Measurements from ENCODE around the gene SAMD9L. TPM values are rescaled to one million over a fixed set of nuclear protein-coding genes. Genes with fewer than 3 reads are reported as not detected.

The SAMD9L gene
- 10 to 100 TPM; 16.4 to 27.0 TPM for total RNA-seq

DNA sequence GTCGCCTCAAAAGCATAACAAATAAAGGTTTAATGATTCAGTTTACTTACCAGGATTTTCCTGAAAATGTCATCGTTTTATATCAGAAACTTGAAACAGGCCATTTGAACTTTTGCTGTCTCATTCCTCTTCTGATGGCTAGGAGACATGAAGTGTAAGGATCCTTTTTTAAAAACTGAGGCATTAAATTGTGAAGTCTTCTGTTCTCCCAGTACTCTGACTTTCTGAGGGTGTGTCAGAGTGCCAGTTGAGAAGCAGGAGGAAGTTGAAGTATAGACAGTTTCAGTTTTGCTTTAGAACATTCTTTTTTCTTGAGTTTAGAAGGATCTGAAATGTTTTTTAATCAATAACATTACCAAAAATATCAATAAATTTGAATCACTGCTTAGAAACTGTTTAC, at the start of gene SAMD9L:
Gene SAMD9L, minus strand, starts transcription at position 242 of the 400 bp plus-strand sequence. CDS start 12,414 bp downstream, outside the sequence.
- peak; percentile 4 to 10 for DNase-seq

DNA sequence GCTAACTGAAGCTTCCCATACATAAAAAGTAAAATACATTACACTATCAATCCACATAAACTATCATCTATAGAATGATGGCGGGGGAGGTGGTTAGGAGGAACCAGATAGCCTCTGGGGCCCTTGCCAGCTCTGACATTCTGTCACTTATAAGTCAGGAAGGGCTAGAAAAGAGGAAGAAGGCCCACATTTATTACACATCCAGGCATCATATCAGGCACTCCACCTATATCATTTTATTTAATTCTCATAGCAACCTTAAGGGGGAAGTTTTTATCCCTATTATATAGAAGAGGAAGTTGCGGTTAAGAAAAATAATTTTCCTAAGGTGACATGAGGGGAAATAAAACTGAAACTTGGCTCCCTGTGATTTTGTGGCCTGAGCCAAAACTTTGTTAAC, 48.2 kb upstream of the SAMD9L start:
- Mint-ChIP-seq H3K4me3 (no peak overlapping the region), H3K27me3 (ENCODE audit: low read depth) (peaks cover 69% of the 10 kb centered on the region), H3K4me1 (ENCODE audit: low read depth) (no peaks in the 10 kb centered on the region), H3K36me3 (ENCODE audit: insufficient read depth in 2 of 2) (no peaks in the 10 kb centered on the region), H3K27ac (no peak overlapping the region), H3K9me3 (no peaks in the 10 kb centered on the region)
- no peak for ATAC-seq (replicated peaks in 1 of 2)
- no peak for DNase-seq

More for the DNA sequence above, at the start of gene SAMD9L:
- Mint-ChIP-seq H3K27me3 (ENCODE audit: low read depth) (no peaks in the 10 kb centered on the region), H3K9me3 (no peaks in the 10 kb centered on the region), H3K36me3 (ENCODE audit: insufficient read depth in 2 of 2) (peaks cover 4 to 8% of the 10 kb centered on the region in 2 donors), H3K27ac (peak within 1 kb of the TSS; percentile 100), H3K4me3 (peak within 1 kb of the TSS; percentile 85 to 97), H3K4me1 (ENCODE audit: low read depth) (peaks cover 35% of the 10 kb centered on the region)
- peak; percentile 66 to 72 for ATAC-seq (replicated peaks in 1 of 2)

DNA sequence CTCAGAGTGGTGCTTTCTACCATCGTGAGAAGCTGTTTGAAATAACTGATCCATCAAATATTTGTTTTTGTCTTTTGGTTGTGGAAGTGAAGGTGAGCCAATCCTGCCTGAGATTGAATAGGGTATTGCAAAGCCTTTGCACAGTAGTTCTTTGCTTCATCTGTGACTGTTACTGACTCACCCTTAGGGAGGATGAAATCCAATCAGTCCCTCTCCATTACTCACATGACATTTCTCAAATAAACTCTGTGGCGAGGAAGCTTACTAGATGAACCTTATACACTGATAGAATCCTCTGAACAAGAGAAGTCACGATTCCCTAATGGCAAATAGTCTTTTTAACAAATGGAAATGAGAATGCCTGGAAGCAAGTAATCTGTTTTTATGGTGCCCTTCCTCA, 46.2 kb upstream of the SAMD9L start:
- Mint-ChIP-seq H3K9me3 (no peaks in the 10 kb centered on the region), H3K27ac (no peak overlapping the region), H3K36me3 (ENCODE audit: insufficient read depth in 2 of 2) (no peaks in the 10 kb centered on the region), H3K27me3 (ENCODE audit: low read depth) (peaks cover 74% of the 10 kb centered on the region), H3K4me3 (no peak overlapping the region), H3K4me1 (ENCODE audit: low read depth) (no peaks in the 10 kb centered on the region)
- no peak for ATAC-seq (replicated peaks in 1 of 2)
- no peak for DNase-seq

DNA sequence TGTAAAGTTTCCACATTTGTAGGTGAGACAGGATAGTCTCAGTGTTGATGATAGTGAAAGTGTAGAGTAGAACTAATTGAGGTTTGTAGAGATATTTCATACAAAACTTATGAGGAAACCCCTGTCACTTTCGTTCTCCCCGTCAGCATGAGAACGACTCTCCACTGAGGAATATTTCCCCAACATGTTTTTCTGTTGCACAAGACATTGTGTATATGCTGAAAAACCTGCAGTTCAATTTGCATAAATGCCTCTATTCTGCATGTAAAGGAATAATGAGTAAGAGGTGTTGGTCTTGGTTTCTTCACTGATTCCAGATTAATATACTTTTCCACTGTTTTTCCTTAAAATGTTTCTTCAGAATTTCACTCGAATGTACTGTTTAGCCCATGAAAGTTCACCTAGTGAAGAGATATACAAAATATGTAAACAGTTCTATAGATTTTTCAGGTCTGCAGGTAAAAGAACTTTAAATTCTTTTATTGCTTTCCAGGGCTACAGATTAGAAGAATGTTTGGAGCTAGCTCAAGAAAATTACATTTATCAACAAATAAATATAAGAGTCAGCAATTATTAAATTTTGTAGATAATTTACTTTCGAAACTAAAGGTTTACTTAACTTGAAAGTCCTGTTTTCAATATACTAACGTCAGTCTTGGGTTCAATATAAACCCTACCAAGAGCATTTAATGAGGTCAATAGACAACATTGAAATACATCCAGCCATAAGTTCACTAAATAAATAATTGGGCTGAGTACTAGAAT, 40.9 kb upstream of the SAMD9L start:
- Mint-ChIP-seq H3K27me3 (ENCODE audit: low read depth) (peaks cover 73% of the 10 kb centered on the region), H3K4me1 (ENCODE audit: low read depth) (peaks cover 15% of the 10 kb centered on the region), H3K27ac (no peak overlapping the region), H3K36me3 (ENCODE audit: insufficient read depth in 2 of 2) (no peaks in the 10 kb centered on the region), H3K9me3 (no peaks in the 10 kb centered on the region), H3K4me3 (no peak overlapping the region)
- DNase-seq (no peak), ATAC-seq (replicated peaks in 1 of 2) (no peak)

DNA sequence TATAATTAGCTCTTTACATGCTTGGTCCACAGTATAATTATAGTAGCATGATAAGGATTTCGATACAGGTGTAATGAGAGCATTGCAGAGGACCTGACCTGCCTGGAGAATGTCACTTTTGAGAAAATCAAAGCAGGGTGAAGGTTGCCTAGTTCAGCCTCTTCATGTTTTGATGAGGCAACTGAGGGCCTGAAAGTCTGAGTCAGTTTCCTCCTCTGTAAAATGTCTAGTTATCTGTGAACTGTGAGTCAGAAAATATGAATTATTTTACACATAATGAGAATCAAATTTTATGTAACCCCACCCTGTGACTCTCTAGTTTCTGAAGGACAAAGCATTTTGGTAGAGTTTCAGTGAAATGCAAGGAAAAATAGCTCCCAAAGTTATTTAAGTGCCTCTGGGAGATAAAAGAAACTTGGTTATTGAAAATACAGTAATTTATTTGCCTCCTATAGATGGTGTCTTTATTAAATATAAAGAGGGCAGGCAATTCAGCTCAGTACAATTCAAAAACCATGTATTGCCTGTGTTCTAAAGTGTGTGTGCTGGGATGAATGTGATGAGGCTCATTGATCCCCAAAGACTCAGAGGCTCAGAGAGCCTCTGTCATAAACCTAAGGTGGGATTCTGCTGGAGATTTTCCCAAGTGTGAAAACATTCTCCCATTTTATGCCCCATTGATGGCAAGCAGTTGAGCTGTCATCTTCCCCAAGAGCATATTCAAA, 37.3 kb upstream of the SAMD9L start:
- Mint-ChIP-seq H3K27ac (peak overlapping the region; percentile 6), H3K4me3 (peak overlapping the region in 1 of 2 donors; percentile 40), H3K27me3 (ENCODE audit: low read depth) (peaks cover 72% of the 10 kb centered on the region), H3K4me1 (ENCODE audit: low read depth) (peaks cover 15% of the 10 kb centered on the region), H3K36me3 (ENCODE audit: insufficient read depth in 2 of 2) (no peaks in the 10 kb centered on the region), H3K9me3 (no peaks in the 10 kb centered on the region)
- ATAC-seq (replicated peaks in 1 of 2) (peak; percentile 97 to 98), DNase-seq (peak; percentile 17 to 34)

DNA sequence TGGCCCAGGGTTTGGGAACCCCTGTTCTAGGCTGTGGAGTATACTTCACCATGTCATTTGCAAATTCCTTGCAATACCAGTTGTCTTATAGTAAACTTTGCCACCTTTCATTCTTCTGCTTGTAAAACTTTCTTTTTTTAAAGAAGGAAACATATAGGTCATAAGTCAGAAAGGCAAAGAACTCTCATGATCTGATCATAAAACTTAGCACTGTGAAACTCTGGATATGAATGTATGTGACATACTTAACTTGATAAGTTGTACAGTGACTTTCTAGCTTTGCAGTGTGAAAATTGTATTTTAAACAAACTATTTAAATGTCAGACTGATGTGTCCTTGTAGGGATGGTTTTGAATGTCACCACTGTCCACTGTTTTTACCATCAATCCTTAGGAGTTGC, 31.0 kb upstream of the SAMD9L start:
- H3K27me3 Mint-ChIP-seq (ENCODE audit: low read depth): peaks cover 60% of the 10 kb centered on the region
- DNase-seq (no peak), ATAC-seq (replicated peaks in 1 of 2) (peak in 1 of 2 donors; percentile 63)
- no peaks in the 10 kb centered on the region for H3K36me3 Mint-ChIP-seq (ENCODE audit: insufficient read depth in 2 of 2)
- no peaks in the 10 kb centered on the region for H3K9me3 Mint-ChIP-seq
- no peak overlapping the region for H3K4me3 Mint-ChIP-seq
- H3K27ac Mint-ChIP-seq: no peak overlapping the region
- H3K4me1 Mint-ChIP-seq (ENCODE audit: low read depth): no peaks in the 10 kb centered on the region

GRCh38 chr7:93178213-93178612, 30.0 kb upstream of the SAMD9L start:
- ATAC-seq (replicated peaks in 1 of 2) (no peak), DNase-seq (no peak)
- Mint-ChIP-seq H3K36me3 (ENCODE audit: insufficient read depth in 2 of 2) (no peaks in the 10 kb centered on the region), H3K27ac (no peak overlapping the region), H3K9me3 (no peaks in the 10 kb centered on the region), H3K4me1 (ENCODE audit: low read depth) (no peaks in the 10 kb centered on the region), H3K27me3 (ENCODE audit: low read depth) (peaks cover 51% of the 10 kb centered on the region), H3K4me3 (no peak overlapping the region)

DNA sequence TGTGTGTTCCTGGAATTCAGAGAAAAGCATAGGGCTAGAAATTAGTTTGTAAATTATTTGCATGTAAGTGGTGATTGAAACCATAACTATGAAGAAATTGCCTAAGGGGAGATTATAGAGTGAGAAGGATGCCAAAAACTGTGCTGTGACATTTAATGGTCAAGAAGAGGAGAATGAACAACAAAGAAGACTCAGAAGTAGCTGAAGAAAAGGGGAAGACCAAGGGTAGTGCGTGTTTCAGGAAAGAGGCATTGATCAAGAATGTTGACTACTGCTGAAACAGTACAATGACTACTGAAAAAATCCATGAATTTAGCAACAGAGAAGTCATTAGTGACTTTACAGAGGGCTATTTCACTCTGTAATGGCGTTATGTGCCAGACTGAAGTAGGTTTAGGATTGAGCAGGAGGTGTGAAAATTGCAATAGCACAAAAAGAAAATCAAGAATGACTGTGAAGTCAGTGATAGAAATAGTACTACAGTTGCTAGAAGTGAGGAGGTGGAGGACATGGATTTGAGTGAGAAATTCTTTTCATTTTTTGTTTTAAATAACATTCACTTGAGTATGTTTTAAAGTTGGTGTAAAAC, 28.9 kb upstream of the SAMD9L start:
- DNase-seq (no peak), ATAC-seq (replicated peaks in 1 of 2) (peak in 1 of 2 donors; percentile 44)
- no peaks in the 10 kb centered on the region for H3K4me1 Mint-ChIP-seq (ENCODE audit: low read depth)
- H3K27me3 Mint-ChIP-seq (ENCODE audit: low read depth): peaks cover 39% of the 10 kb centered on the region
- H3K9me3 Mint-ChIP-seq: no peaks in the 10 kb centered on the region
- H3K4me3 Mint-ChIP-seq: no peak overlapping the region
- no peak overlapping the region for H3K27ac Mint-ChIP-seq
- no peaks in the 10 kb centered on the region for H3K36me3 Mint-ChIP-seq (ENCODE audit: insufficient read depth in 2 of 2)

DNA sequence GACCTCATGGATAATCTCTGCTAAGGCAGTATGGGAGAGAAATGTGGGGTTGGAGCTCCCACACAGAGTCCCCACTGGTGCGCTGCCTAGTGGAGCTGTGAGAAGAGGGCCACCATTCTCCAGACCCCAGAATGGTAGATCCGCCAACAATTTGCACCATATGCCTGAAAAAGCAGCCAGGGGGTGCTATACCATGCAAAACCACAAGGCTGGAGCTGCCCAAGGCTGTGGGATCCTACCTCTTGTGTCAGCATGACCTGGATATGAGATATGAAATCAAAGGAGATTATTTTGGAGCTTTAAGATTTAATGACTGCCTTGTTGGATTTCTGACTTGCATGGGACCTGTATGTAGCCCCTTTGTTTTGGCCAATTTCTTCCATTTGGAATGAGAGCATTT, 27.0 kb upstream of the SAMD9L start:
- DNase-seq (no peak), ATAC-seq (replicated peaks in 1 of 2) (no peak)
- Mint-ChIP-seq H3K4me1 (ENCODE audit: low read depth) (no peaks in the 10 kb centered on the region), H3K36me3 (ENCODE audit: insufficient read depth in 2 of 2) (peaks cover 4 to 7% of the 10 kb centered on the region in 2 donors), H3K27me3 (ENCODE audit: low read depth) (peaks cover 26% of the 10 kb centered on the region), H3K4me3 (no peak overlapping the region), H3K9me3 (peaks cover 2 to 5% of the 10 kb centered on the region in 2 donors), H3K27ac (no peak overlapping the region)

GRCh38 chr7:93172683-93173082, 24.5 kb upstream of the SAMD9L start:
- Mint-ChIP-seq H3K36me3 (ENCODE audit: insufficient read depth in 2 of 2) (peaks cover 9 to 13% of the 10 kb centered on the region in 2 donors), H3K9me3 (peaks cover 7 to 15% of the 10 kb centered on the region in 2 donors), H3K4me3 (no peak overlapping the region)

DNA sequence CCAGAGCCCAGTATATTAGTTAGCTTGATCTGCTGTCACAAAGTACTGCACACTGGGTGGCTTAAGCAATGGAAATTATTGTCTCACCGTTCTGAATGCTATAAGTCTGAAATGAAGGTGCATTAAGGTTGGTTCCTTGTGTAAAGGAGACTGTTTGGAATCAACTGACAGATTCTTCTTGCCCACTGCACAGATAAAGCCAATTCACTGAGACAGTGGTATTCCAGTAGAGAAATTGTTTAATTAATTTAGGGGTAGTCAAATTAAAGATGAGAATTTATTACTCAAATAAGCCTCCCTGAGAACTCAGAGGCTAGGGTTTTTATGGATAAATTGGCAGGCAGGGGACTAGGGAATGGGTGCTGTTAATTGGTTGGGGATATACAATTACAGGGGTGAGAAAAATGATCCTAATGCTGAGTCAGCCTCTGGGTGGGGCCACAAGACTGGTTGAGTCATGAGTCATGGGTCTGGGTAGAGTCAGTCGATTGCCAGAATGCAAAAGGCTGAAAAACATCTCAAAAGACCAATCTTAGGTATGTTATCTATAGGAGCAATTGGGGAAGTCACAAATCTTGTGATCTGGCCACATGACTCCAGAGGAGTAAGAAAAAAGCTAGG, 23.5 kb upstream of the SAMD9L start:
- H3K36me3 Mint-ChIP-seq (ENCODE audit: insufficient read depth in 2 of 2): peaks cover 13 to 16% of the 10 kb centered on the region in 2 donors
- no peak overlapping the region for H3K4me3 Mint-ChIP-seq
- H3K4me1 Mint-ChIP-seq (ENCODE audit: low read depth): no peaks in the 10 kb centered on the region
- H3K27ac Mint-ChIP-seq: no peak overlapping the region
- H3K9me3 Mint-ChIP-seq: peaks cover 9 to 19% of the 10 kb centered on the region in 2 donors
- H3K27me3 Mint-ChIP-seq (ENCODE audit: low read depth): peaks cover 16% of the 10 kb centered on the region
- ATAC-seq (replicated peaks in 1 of 2) (no peak), DNase-seq (no peak)

More at GRCh38 chr7:93172683-93173082, 24.5 kb upstream of the SAMD9L start:
- no peak for DNase-seq
- H3K4me1 Mint-ChIP-seq (ENCODE audit: low read depth): no peaks in the 10 kb centered on the region
- H3K27me3 Mint-ChIP-seq (ENCODE audit: low read depth): peaks cover 22% of the 10 kb centered on the region
- no peak for ATAC-seq (replicated peaks in 1 of 2)
- H3K27ac Mint-ChIP-seq: no peak overlapping the region

DNA sequence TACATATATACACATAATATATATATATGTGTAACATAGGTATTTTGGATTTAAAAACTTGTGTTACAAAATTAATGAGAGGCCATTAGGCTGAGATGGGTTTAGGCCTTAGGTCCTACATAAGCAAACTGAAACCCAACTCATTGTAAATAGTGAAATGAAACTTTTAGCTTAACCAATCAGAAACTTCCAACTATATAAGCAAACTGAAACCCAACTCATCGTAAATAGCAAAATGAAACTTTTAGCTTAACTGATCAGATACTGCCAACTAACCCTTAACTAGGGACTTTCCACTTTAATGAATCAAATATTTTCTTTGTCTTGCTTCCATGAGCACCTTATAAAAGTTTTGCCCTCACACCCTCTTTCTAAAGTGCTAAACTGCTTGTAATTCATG, 17.3 kb upstream of the SAMD9L start:
- H3K27me3 Mint-ChIP-seq (ENCODE audit: low read depth): peaks cover 11% of the 10 kb centered on the region
- H3K4me1 Mint-ChIP-seq (ENCODE audit: low read depth): peaks cover 15% of the 10 kb centered on the region
- no peak overlapping the region for H3K27ac Mint-ChIP-seq
- ATAC-seq (replicated peaks in 1 of 2) (peak in 1 of 2 donors; percentile 60), DNase-seq (no peak)
- no peak overlapping the region for H3K4me3 Mint-ChIP-seq
- peaks cover 11 to 19% of the 10 kb centered on the region in 2 donors for H3K9me3 Mint-ChIP-seq
- peaks cover 13 to 21% of the 10 kb centered on the region in 2 donors for H3K36me3 Mint-ChIP-seq (ENCODE audit: insufficient read depth in 2 of 2)

DNA sequence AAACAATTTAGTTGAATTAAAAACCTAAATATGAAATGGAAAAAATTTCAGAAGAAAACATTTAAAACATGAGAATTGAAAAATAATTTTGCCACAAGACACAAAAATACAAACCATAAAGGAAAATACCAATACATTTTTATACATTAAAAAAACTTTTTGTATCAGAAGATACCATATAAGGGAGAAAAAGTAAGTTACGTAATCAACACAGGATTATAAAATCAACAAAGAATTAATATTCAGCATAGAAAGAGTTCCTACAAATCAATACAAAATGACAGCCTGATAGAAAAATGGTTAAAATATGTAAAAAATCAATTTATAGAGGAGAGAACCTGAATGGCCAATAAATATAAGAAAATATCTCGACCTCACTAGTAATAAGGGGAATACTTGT, 16.6 kb upstream of the SAMD9L start:
- peaks cover 15% of the 10 kb centered on the region for H3K4me1 Mint-ChIP-seq (ENCODE audit: low read depth)
- H3K27me3 Mint-ChIP-seq (ENCODE audit: low read depth): peaks cover 11% of the 10 kb centered on the region
- H3K27ac Mint-ChIP-seq: no peak overlapping the region
- ATAC-seq (replicated peaks in 1 of 2) (no peak), DNase-seq (no peak)
- H3K9me3 Mint-ChIP-seq: peaks cover 11 to 19% of the 10 kb centered on the region in 2 donors
- peaks cover 13 to 21% of the 10 kb centered on the region in 2 donors for H3K36me3 Mint-ChIP-seq (ENCODE audit: insufficient read depth in 2 of 2)
- H3K4me3 Mint-ChIP-seq: no peak overlapping the region
